ENCODE results near the gene MVD. TPM values are rescaled to one million over a fixed set of nuclear protein-coding genes. Genes with fewer than 3 reads are reported as not detected.
A peak's percentile ranks its signal among the peaks of the same experiment; 100 is the strongest.

The MVD gene
- total and polyA plus RNA-seq, 4 donors = 39.1 to 135 (median 119) TPM

- peaks cover 0 to 2% (median 0%) of the 10 kb centered on the region in 4 donors for H3K9me3 ChIP-seq (ENCODE audit: control insufficient read depth in 4 of 4, insufficient read depth in 3 of 4, low read length in 3 of 4)
- TF ChIP-seq CTCF (IDR thresholded peaks at IDR 0.05; ENCODE audit: control extremely low read depth, extremely low read depth) = no peak
- 1% methylated on average over 27 to 57 of the region's 57 CpGs for WGBS, 2 donors
- DNase-seq (no peak), ATAC-seq (ENCODE audit: insufficient read depth, low FRiP score) (no peak)
- peaks cover 0 to 35% (median 5%) of the 10 kb centered on the region in 5 donors for H3K4me1 ChIP-seq (ENCODE audit: control insufficient read depth in 5 of 5, insufficient read depth in 5 of 5, low read length in 5 of 5)
- H3K27me3 ChIP-seq (ENCODE audit: control insufficient read depth in 3 of 3, insufficient read depth in 3 of 3, low read length in 2 of 3) = no peaks in the 10 kb centered on the region
- peak overlapping the region; percentile 86 to 92 for H3K27ac ChIP-seq (ENCODE audit: low read depth in 1 of 2, low read length in 1 of 2)
- H3K4me3 ChIP-seq = peak overlapping the region; percentile 75
- H3K9ac ChIP-seq (ENCODE audit: insufficient read depth in 1 of 2, low read length in 2 of 2) = peak overlapping the region in 1 of 2 donors; percentile 17
- H3K36me3 ChIP-seq (ENCODE audit: control insufficient read depth in 4 of 4, insufficient read depth in 4 of 4, low read length in 4 of 4) = peaks cover 0 to 6% (median 0%) of the 10 kb centered on the region in 4 donors
Measured at GRCh38 chr16:88705801-88706228, 42.9 kb upstream of the MVD start.

GRCh38 chr16:88705076-88705684 lies 42.3 kb upstream of the MVD start:
- H3K36me3 ChIP-seq (ENCODE audit: control insufficient read depth in 4 of 4, insufficient read depth in 4 of 4, low read length in 4 of 4) = peaks cover 0 to 7% (median 1%) of the 10 kb centered on the region in 4 donors
- peak overlapping the region; percentile 75 for H3K4me3 ChIP-seq
- TF ChIP-seq CTCF (IDR thresholded peaks at IDR 0.05; ENCODE audit: control extremely low read depth, extremely low read depth) = no peak
- peaks cover 0 to 2% (median 0%) of the 10 kb centered on the region in 4 donors for H3K9me3 ChIP-seq (ENCODE audit: control insufficient read depth in 4 of 4, insufficient read depth in 3 of 4, low read length in 3 of 4)
- H3K9ac ChIP-seq (ENCODE audit: insufficient read depth in 1 of 2, low read length in 2 of 2) = peak overlapping the region in 1 of 2 donors; percentile 17
- peaks cover 0 to 41% (median 5%) of the 10 kb centered on the region in 5 donors for H3K4me1 ChIP-seq (ENCODE audit: control insufficient read depth in 5 of 5, insufficient read depth in 5 of 5, low read length in 5 of 5)
- no peaks in the 10 kb centered on the region for H3K27me3 ChIP-seq (ENCODE audit: control insufficient read depth in 3 of 3, insufficient read depth in 3 of 3, low read length in 2 of 3)
- DNase-seq = no peak
- WGBS, 2 donors = 21 to 25% methylated on average over 9 of the region's 9 CpGs
- ATAC-seq (ENCODE audit: insufficient read depth, low FRiP score) = no peak
- H3K27ac ChIP-seq (ENCODE audit: low read depth in 1 of 2, low read length in 1 of 2) = peak overlapping the region; percentile 86 to 92

DNA sequence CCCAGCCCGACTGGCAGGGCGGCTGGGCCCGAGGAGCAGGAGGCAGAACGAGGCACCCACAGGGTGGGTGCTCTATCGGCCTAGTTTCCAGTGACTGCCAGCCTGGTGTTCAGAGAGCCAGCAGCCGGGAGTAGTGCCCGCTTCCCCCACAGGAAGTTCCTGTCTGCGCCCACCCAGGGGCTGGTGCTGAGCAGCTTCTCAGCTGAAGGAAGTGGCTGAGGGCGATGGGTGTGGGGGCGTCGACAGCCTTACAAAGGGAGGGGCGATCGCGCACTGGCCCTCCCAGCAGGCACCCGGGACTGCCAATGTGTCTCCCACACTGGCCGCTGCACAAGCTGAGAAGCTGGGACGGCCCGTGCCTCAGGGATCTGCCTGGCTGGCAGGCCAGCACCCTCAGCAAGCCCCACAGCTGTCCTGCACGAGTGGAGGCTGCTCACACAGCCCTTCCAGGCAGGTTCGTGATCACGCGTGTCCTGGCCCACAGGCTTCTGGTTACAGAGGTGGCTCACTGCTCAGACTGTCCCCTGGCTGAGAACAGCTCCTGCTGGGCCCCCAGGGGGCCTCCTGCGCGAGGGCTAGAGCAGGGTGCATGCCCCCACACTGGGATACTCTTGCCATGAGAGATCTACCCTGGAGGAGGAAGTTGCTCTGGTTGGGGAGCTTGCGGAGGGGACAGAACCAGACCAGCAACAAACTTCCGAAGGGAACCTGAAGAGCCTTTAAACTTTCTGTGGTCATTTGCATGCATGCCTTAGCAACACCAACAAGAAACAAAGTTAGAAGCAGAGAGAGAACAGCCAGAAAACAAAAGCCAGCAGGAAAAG lies 40.8 kb upstream of the MVD start:
- Histone ChIP-seq H3K36me3 (ENCODE audit: control insufficient read depth in 4 of 4, insufficient read depth in 4 of 4, low read length in 4 of 4) (peaks cover 0 to 15% (median 4%) of the 10 kb centered on the region in 4 donors), H3K27ac (ENCODE audit: low read depth in 1 of 2, low read length in 1 of 2) (peak overlapping the region in 1 of 2 donors; percentile 92), H3K4me3 (no peak overlapping the region), H3K9me3 (ENCODE audit: control insufficient read depth in 4 of 4, insufficient read depth in 3 of 4, low read length in 3 of 4) (no peaks in the 10 kb centered on the region), H3K9ac (ENCODE audit: insufficient read depth in 1 of 2, low read length in 2 of 2) (no peak overlapping the region), H3K27me3 (ENCODE audit: control insufficient read depth in 3 of 3, insufficient read depth in 3 of 3, low read length in 2 of 3) (no peaks in the 10 kb centered on the region), H3K4me1 (ENCODE audit: control insufficient read depth in 5 of 5, insufficient read depth in 5 of 5, low read length in 5 of 5) (peaks cover 0 to 42% (median 5%) of the 10 kb centered on the region in 5 donors)
- no peak for TF ChIP-seq CTCF (IDR thresholded peaks at IDR 0.05; ENCODE audit: control extremely low read depth, extremely low read depth)
- 18 to 45% methylated on average over 26 of the region's 26 CpGs for WGBS, 2 donors
- DNase-seq = no peak
- no peak for ATAC-seq (ENCODE audit: insufficient read depth, low FRiP score)
